SK-N-SH (cell line): Measurements from ENCODE around the gene CLMP. TPM values are rescaled to one million over a fixed set of nuclear protein-coding genes. Genes with fewer than 3 reads are reported as not detected.

ENCODE experiments used
- CTCF ChIA-PET: fragments of 300-600, 350-600 bp; formaldehyde crosslinking; extraction: SDS; loops from one replicate; lab custom pipeline; 2021; lab: Yijun Ruan, JAX
- POLR2A ChIA-PET: fragments of 350-600 bp; sonication (Branson Sonifier 250); formaldehyde crosslinking; extraction: SDS; loops from one replicate; lab custom pipeline; 2020; ENCODE audit warnings: antibody characterized with exemption, inconsistent platforms; lab: Yijun Ruan, JAX
- DNase-seq: peaks from one replicate; pipeline ENCODE4 v3.0.0; 2012
- H2AFZ ChIP-seq: fragments of 200-600 bp; sonication (generic); 2 replicates; pipeline ENCODE4 v1.8.1; 2016; ENCODE audit warnings: antibody characterized with exemption, mild to moderate bottlenecking, low read depth
- H3F3A ChIP-seq: fragments of 200-600 bp; sonication (generic); replicated peaks from 2 replicates; pipeline ENCODE3; 2016; ENCODE audit warnings: antibody characterized with exemption, mild to moderate bottlenecking; ENCODE audit not compliant: insufficient read depth
- H3K27ac ChIP-seq, 2 experiments: fragments of 200-500 bp in 1 of 2; fragments of 200-600 bp in 1 of 2; sonication (Bioruptor generic) in 1 of 2; sonication (generic), shearing (Covaris generic) in 1 of 2; 2 replicates each; pipeline versions ENCODE4 v1.5.1 to v1.6.1; 2014 to 2016; ENCODE audit warnings: low read depth in 2 of 2, inconsistent platforms in 1 of 2, low read length in 1 of 2, mild to moderate bottlenecking in 1 of 2, mixed read lengths in 1 of 2
- H3K27me3 ChIP-seq: fragments of 200-600 bp; sonication (generic), shearing (Covaris generic); 2 replicates; pipeline ENCODE4 v1.6.1; 2016; ENCODE audit warnings: mixed run types; ENCODE audit not compliant: insufficient read depth
- H3K36me3 ChIP-seq, 2 experiments: fragments of 200-500 bp in 1 of 2; fragments of 200-600 bp in 1 of 2; sonication (Bioruptor generic) in 1 of 2; sonication (generic) in 1 of 2; replicated peaks in 1 of 2; 2 replicates each; pipeline versions ENCODE3 to v1.5.1; 2014 to 2016; ENCODE audit warnings: low read length in 1 of 2, mild to moderate bottlenecking in 1 of 2; ENCODE audit not compliant: insufficient read depth in 2 of 2, control insufficient read depth in 1 of 2
- H3K4me1 ChIP-seq, 2 experiments: fragments of 200-500 bp in 1 of 2; fragments of 200-600 bp in 1 of 2; sonication (Bioruptor generic) in 1 of 2; sonication (generic), shearing (Covaris generic) in 1 of 2; 2 replicates each; pipeline versions ENCODE4 v1.5.1 to v1.6.1; 2014 to 2016; ENCODE audit warnings: low read depth in 1 of 2, low read length in 1 of 2, mixed run types in 1 of 2; ENCODE audit not compliant: insufficient read depth in 2 of 2, control insufficient read depth in 1 of 2
- H3K4me2 ChIP-seq: fragments of 200-600 bp; sonication (generic), shearing (Covaris generic); 2 replicates; pipeline ENCODE4 v1.6.1; 2017; ENCODE audit warnings: mixed run types
- H3K4me3 ChIP-seq, 2 experiments: fragments of 200-500 bp in 1 of 2; fragments of 200-600 bp in 1 of 2; sonication (Bioruptor generic) in 1 of 2; sonication (generic), shearing (Covaris generic) in 1 of 2; 2 replicates each; pipeline versions ENCODE4 v1.5.1 to v1.8.1; 2014 to 2016; ENCODE audit warnings: low read depth in 2 of 2, inconsistent platforms in 1 of 2, low read length in 1 of 2, mild to moderate bottlenecking in 1 of 2, mixed read lengths in 1 of 2, moderate library complexity in 1 of 2
- H3K79me2 ChIP-seq: fragments of 200-600 bp; sonication (generic); 2 replicates; pipeline ENCODE4 v1.8.1; 2017; ENCODE audit warnings: mild to moderate bottlenecking; ENCODE audit not compliant: insufficient read depth
- H3K9ac ChIP-seq: fragments of 200-600 bp; sonication (generic); 2 replicates; pipeline ENCODE4 v1.6.1; 2017; ENCODE audit warnings: mixed run types
- H3K9me2 ChIP-seq: fragments of 200-600 bp; sonication (generic); 2 replicates; pipeline ENCODE4 v1.6.1; 2017; ENCODE audit warnings: mixed run types
- H3K9me3 ChIP-seq: fragments of 200-600 bp; sonication (generic); 2 replicates; pipeline ENCODE4 v1.6.1; 2017; ENCODE audit warnings: mixed run types, mild to moderate bottlenecking, moderate library complexity
- H4K20me1 ChIP-seq: fragments of 200-600 bp; sonication (generic); 2 replicates; pipeline ENCODE4 v1.6.1; 2017; ENCODE audit warnings: mild to moderate bottlenecking, mixed run types; ENCODE audit not compliant: insufficient read depth
- CTCF ChIP-seq: fragments of 200-600 bp; sonication (generic); IDR thresholded peaks from 2 replicates; pipeline ENCODE4 v1.6.1; 2017; ENCODE audit warnings: antibody characterized with exemption, mild to moderate bottlenecking, moderate library complexity
- ELF1 ChIP-seq: IDR thresholded peaks from 2 replicates; pipeline ENCODE4 v1.4.0; 2012
- EP300 ChIP-seq, 2 experiments: IDR thresholded peaks; 2 replicates each; pipeline versions ENCODE4 v1.4.0 to v1.6.1; 2012; ENCODE audit warnings: borderline replicate concordance in 1 of 2, low read depth in 1 of 2, low read length in 1 of 2
- FOXJ3 ChIP-seq: sonication (generic); formaldehyde crosslinking; IDR thresholded peaks from 2 replicates; pipeline ENCODE4 v1.5.1; 2020; ENCODE audit warnings: mild to moderate bottlenecking, missing genetic modification reagents
- FOXM1 ChIP-seq: IDR thresholded peaks from 2 replicates; pipeline ENCODE4 v1.4.0; 2012; ENCODE audit warnings: low read depth, mild to moderate bottlenecking
- GABPA ChIP-seq: IDR thresholded peaks from 2 replicates; pipeline ENCODE4 v1.4.0; 2012; ENCODE audit warnings: low read depth, mild to moderate bottlenecking
- GATA2 ChIP-seq: sonication (generic); formaldehyde crosslinking; IDR thresholded peaks from 2 replicates; pipeline ENCODE4 v1.5.0; 2020; ENCODE audit warnings: mild to moderate bottlenecking, missing genetic modification reagents
- JUND ChIP-seq: IDR thresholded peaks from 2 replicates; pipeline ENCODE4 v1.4.0; 2012
- MAX ChIP-seq: IDR thresholded peaks from 2 replicates; pipeline ENCODE4 v1.4.0; 2012; ENCODE audit warnings: low read depth
- MEF2A ChIP-seq: IDR thresholded peaks from 2 replicates; pipeline ENCODE4 v1.4.0; 2012; ENCODE audit warnings: low read depth, borderline replicate concordance
- NRF1 ChIP-seq: IDR thresholded peaks from 2 replicates; pipeline ENCODE4 v1.6.1; 2012; ENCODE audit warnings: low read depth, mild to moderate bottlenecking, low read length
- RCOR1 ChIP-seq: fragments of 150-350 bp; IDR thresholded peaks from 2 replicates; pipeline ENCODE4 v1.6.1; 2017; ENCODE audit warnings: antibody characterized with exemption, low read length
- REST ChIP-seq: IDR thresholded peaks from 2 replicates; pipeline ENCODE4 v1.6.1; 2012; ENCODE audit warnings: mild to moderate bottlenecking, low read depth, low read length, moderate library complexity
- TCF12 ChIP-seq: IDR thresholded peaks from 2 replicates; pipeline ENCODE4 v1.4.0; 2012
- USF1 ChIP-seq: IDR thresholded peaks from 2 replicates; pipeline ENCODE4 v1.4.0; 2012; ENCODE audit warnings: low read depth, borderline replicate concordance
- ZBTB33 ChIP-seq: IDR thresholded peaks from 2 replicates; pipeline ENCODE4 v1.4.0; 2012; ENCODE audit warnings: low read depth, borderline replicate concordance
- WGBS: methylation state at CpG from one replicate; pipeline ENCODE4 v1.1.6; 2017; ENCODE audit warnings: low lambda C conversion rate; 5-methylcytosine and 5-hydroxymethylcytosine counted together
- polyA plus RNA-seq, 3 experiments: library from polyadenylated mRNA; depleted of rRNA; stranded (reverse); fragments of >200 nt; gene quantifications; 2 replicates each; pipeline ENCODE4 v1.2.3, GENCODE V29; 2012

Gene CLMP
- polyA plus RNA-seq, 1 of the 3 experiments (the other 2 are of a cell fraction): 61.9 TPM

GRCh38 chr11:123191939-123192338 lies 3.1 kb downstream of the CLMP start:
- Histone ChIP-seq H3K27me3 (no peaks in the 10 kb centered on the region), H3K27ac (no peak overlapping the region; a peak in 1 of 4 replicates), H3F3A (peaks cover 33% of the 10 kb centered on the region), H3K4me1 (peaks cover 46 to 50% of the 10 kb centered on the region in 2 experiments), H4K20me1 (no peaks in the 10 kb centered on the region), H2AFZ (no peak overlapping the region), H3K36me3 (peaks cover 18% of the 10 kb centered on the region in 2 experiments), H3K4me3 (peak overlapping the region in 1 of 2 experiments; percentile 85; a peak in 1 of 4 replicates), H3K4me2 (peak overlapping the region; percentile 88), H3K9ac (no peak overlapping the region), H3K79me2 (peaks cover 80% of the 10 kb centered on the region), H3K9me2 (no peaks in the 10 kb centered on the region), H3K9me3 (no peaks in the 10 kb centered on the region)
- no peak for DNase-seq
- CTCF ChIA-PET: interaction anchor here (0.9 to 3.1 kb wide), 7 partner anchors 11 to 89 kb away, joined by 3 to 16 read pairs (median 8); no protein-coding TSS in a partner anchor
- POLR2A ChIA-PET: no interaction called here
- TF ChIP-seq MAX: no peak
- no peak for TF ChIP-seq CTCF
- TF ChIP-seq REST: no peak
- no peak for TF ChIP-seq NRF1
- 100% methylated on average over 2 of the region's 2 CpGs for WGBS

- Histone ChIP-seq H3F3A (peaks cover 42% of the 10 kb centered on the region), H3K27me3 (no peaks in the 10 kb centered on the region), H3K4me2 (no peak overlapping the region), H2AFZ (no peak overlapping the region), H4K20me1 (no peaks in the 10 kb centered on the region), H3K36me3 (peaks cover 18 to 23% of the 10 kb centered on the region in 2 experiments), H3K79me2 (peaks cover 85% of the 10 kb centered on the region), H3K9me2 (no peaks in the 10 kb centered on the region), H3K9ac (no peak overlapping the region), H3K9me3 (no peaks in the 10 kb centered on the region), H3K27ac (peak overlapping the region in 1 of 2 experiments; percentile 95; a peak in 1 of 4 replicates), H3K4me1 (peaks cover 40 to 54% of the 10 kb centered on the region in 2 experiments), H3K4me3 (no peak overlapping the region)
- CTCF ChIA-PET: interaction anchor here (1.0 to 2.8 kb wide), 3 partner anchors 56 to 71 kb away, joined by 3 to 16 read pairs (median 5); no protein-coding TSS in a partner anchor
- 96% methylated on average over 3 of the region's 3 CpGs for WGBS
- POLR2A ChIA-PET: no interaction called here
- no peak for DNase-seq
- TF ChIP-seq EP300 (IDR thresholded peaks at IDR 0.05; ENCODE audit: borderline replicate concordance in 1 of 2, low read depth in 1 of 2, low read length in 1 of 2) (no peak), JUND (no peak), USF1 (no peak), FOXJ3 (no peak), FOXM1 (no peak), MAX (no peak), GABPA (no peak), GATA2 (no peak), NRF1 (no peak), ELF1 (no peak), TCF12 (no peak), CTCF (no peak), MEF2A (no peak), RCOR1 (no peak), ZBTB33 (no peak)
Observed at GRCh38 chr11:123190518-123190917, 4.5 kb downstream of the CLMP start.
